Neural cell (in vitro differentiated cells): ENCODE data around the gene FOXP2.

Experiments
- CTCF ChIP-seq: fragments of 450-650 bp; IDR thresholded peaks from 2 replicates; pipeline ENCODE4 v1.5.1; 2014; ENCODE audit warnings: antibody characterized with exemption, mild to moderate bottlenecking, moderate library complexity; ENCODE audit not compliant: poor library complexity, severe bottlenecking
- EP300 ChIP-seq: fragments of 450-650 bp; conservative IDR thresholded peaks from 2 replicates; pipeline ENCODE4 v1.6.1; 2014; ENCODE audit warnings: antibody characterized with exemption, mild to moderate bottlenecking, moderate library complexity; ENCODE audit not compliant: poor library complexity, severe bottlenecking
- EZH2 ChIP-seq: fragments of 200-600, 300-800 bp; shearing (Covaris generic), sonication (generic); IDR thresholded peaks from 2 replicates; pipeline ENCODE4 v1.6.1; 2014; ENCODE audit warnings: antibody characterized with exemption, low read length, borderline replicate concordance, mild to moderate bottlenecking; ENCODE audit not compliant: insufficient read depth, poor library complexity, severe bottlenecking
- POLR2AphosphoS5 ChIP-seq: IDR thresholded peaks from 2 replicates; pipeline ENCODE4 v1.6.1; 2012
- SMC3 ChIP-seq: fragments of 450-650 bp; conservative IDR thresholded peaks from 2 replicates; pipeline ENCODE4 v1.6.1; 2014; ENCODE audit warnings: antibody characterized with exemption, mild to moderate bottlenecking, moderate library complexity; ENCODE audit not compliant: poor library complexity
- TAF1 ChIP-seq: IDR thresholded peaks from 2 replicates; pipeline ENCODE4 v1.6.1; 2012; ENCODE audit warnings: low read depth

DNA sequence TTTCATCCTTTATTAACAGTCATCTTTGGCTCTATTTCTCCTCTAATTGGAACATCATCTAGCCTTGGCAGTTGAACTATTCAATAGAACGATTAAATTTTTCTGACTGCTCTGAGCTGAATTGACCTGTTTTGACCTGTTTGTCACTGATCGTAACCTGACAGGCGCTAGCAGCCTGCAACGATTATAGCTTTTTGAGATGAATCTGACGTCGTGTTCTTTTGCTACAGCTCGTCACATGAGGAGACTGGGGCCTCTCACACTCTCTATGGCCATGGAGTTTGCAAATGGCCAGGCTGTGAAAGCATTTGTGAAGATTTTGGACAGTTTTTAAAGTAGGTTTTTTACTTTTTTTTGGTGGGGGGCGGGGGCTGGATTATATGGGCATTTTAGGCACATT lies 229.8 kb downstream of the FOXP2 start:
- TF ChIP-seq CTCF (no peak), EZH2 (no peak), SMC3 (no peak), EP300 (peak; percentile 99), TAF1 (no peak), POLR2AphosphoS5 (peak; percentile 96)
